Spleen (tissue), 11 donors: ENCODE measurements around the gene RPUSD1. TPM values are rescaled to one million over a fixed set of nuclear protein-coding genes. Genes with fewer than 3 reads are reported as not detected.

ENCODE experiments used
- DNase-seq: peaks from one replicate; pipeline ENCODE4 v3.0.0-alpha.2; 2020
- H3K27ac ChIP-seq, 8 donors: fragments of 200-600 bp; sonication (generic) in 7 of 8; 1 replicate in 4 of 8; 2 replicates in 4 of 8; pipeline versions ENCODE4 v1.5.0 to v1.8.0; 2016 to 2021; ENCODE audit warnings: inconsistent platforms in 4 of 8, mild to moderate bottlenecking in 4 of 8, moderate library complexity in 1 of 8
- H3K27me3 ChIP-seq, 7 donors: fragments of 200-600 bp; sonication (generic) in 6 of 7; replicated peaks in 1 of 7; 1 replicate in 4 of 7; 2 replicates in 3 of 7; pipeline versions ENCODE4 v1.5.0 to v1.8.0; 2016 to 2021; ENCODE audit warnings: inconsistent platforms in 3 of 7, mild to moderate bottlenecking in 1 of 7
- H3K36me3 ChIP-seq, 6 donors: fragments of 200-600 bp; sonication (generic) in 5 of 6; 1 replicate in 4 of 6; 2 replicates in 2 of 6; pipeline versions ENCODE4 v1.5.0 to v1.8.0; 2016 to 2021; ENCODE audit warnings: inconsistent platforms in 2 of 6
- H3K4me1 ChIP-seq, 6 donors: fragments of 200-600 bp; sonication (generic) in 5 of 6; 1 replicate in 3 of 6; 2 replicates in 3 of 6; pipeline versions ENCODE4 v1.5.0 to v1.8.0; 2016 to 2021; ENCODE audit warnings: inconsistent platforms in 3 of 6
- H3K4me3 ChIP-seq, 8 donors: fragments of 200-600 bp; sonication (generic) in 7 of 8; 1 replicate in 4 of 8; 2 replicates in 4 of 8; pipeline versions ENCODE4 v1.5.0 to v1.8.0; 2016 to 2021; ENCODE audit warnings: inconsistent platforms in 4 of 8, mild to moderate bottlenecking in 4 of 8, moderate library complexity in 2 of 8
- H3K9me3 ChIP-seq, 8 donors: fragments of 200-600 bp; sonication (generic) in 7 of 8; 1 replicate in 4 of 8; 2 replicates in 4 of 8; pipeline versions ENCODE4 v1.5.0 to v1.8.0; 2016 to 2021; ENCODE audit warnings: inconsistent platforms in 4 of 8
- POLR2A ChIP-seq, 3 donors: fragments of 450-650 bp; IDR thresholded peaks; one replicate each; pipeline ENCODE4 v1.5.1; 2017; ENCODE audit warnings: antibody characterized with exemption in 3 of 3, mild to moderate bottlenecking in 1 of 3
- POLR2AphosphoS5 ChIP-seq, 3 donors: sonication (generic); formaldehyde crosslinking; IDR thresholded peaks; one replicate each; pipeline ENCODE4 v1.5.1; 2017; ENCODE audit warnings: antibody characterized with exemption in 3 of 3
- WGBS, 5 donors: extraction: QIAGEN DNeasy Blood & Tissue Kit in 3 of 5; methylation state at CpG; one replicate each; pipeline versions ENCODE4 v1.1.5 to v1.1.7; 2013 to 2018; 5-methylcytosine and 5-hydroxymethylcytosine counted together
- intact Hi-C: fragments of 100-400 bp; cut with DNase I; formaldehyde crosslinking; loops from one replicate; pipeline ENCODE4 v1.15.0; 2023; ENCODE audit warnings: low total_unique reads
- polyA plus RNA-seq, 3 donors: library from polyadenylated mRNA; stranded (reverse); fragments of 200-250 nt; gene quantifications; one replicate each; pipeline ENCODE4 v1.2.1, GENCODE V29; 2013
- total RNA-seq, 7 donors: library from RNA; depleted of rRNA in 3 of 7; stranded (reverse); fragments of >200 nt in 3 of 7; fragmentation: NEBNext Ultra II Directional in 4 of 7; extraction: Animal tissue kit (Norgen Biotek cat#: 25700) in 4 of 7; gene quantifications; one replicate each; pipeline versions ENCODE4 v1.1.0 to v1.2.1, GENCODE V29; 2016 to 2021
- TF ChIP-seq, protein P1 (sequence below), 11 experiments: fragments of 200-600 bp in 7 of 11; fragments of 450-650 bp in 4 of 11; sonication (generic) in 4 of 11; IDR thresholded peaks in 8 of 11; conservative IDR thresholded peaks in 3 of 11; 1 replicate in 7 of 11; 2 replicates in 4 of 11; pipeline versions ENCODE4 v1.4.0 to v1.8.0; 2016 to 2021; ENCODE audit warnings: antibody characterized with exemption in 11 of 11, inconsistent platforms in 4 of 11, mild to moderate bottlenecking in 1 of 11
- donor health status: healthy with polysubstance abuse.
- donor health status: DM: no; HTN: no; CAD: no; lungs with moderate emphysema.
- donor health status: DM: no; HTN: no; CAD: no.
- donor health status: Bipolar disorder and iron deficiency.
- donor health status: healthy.
- donor health status: DM: no; HTN: no; CAD: no.
- donor health status: DM: yes; HTN: yes; CAD: no.

The RPUSD1 gene
- total and polyA plus RNA-seq, 10 donors, result 17.9 to 34.2 (median 21.7) TPM

DNA sequence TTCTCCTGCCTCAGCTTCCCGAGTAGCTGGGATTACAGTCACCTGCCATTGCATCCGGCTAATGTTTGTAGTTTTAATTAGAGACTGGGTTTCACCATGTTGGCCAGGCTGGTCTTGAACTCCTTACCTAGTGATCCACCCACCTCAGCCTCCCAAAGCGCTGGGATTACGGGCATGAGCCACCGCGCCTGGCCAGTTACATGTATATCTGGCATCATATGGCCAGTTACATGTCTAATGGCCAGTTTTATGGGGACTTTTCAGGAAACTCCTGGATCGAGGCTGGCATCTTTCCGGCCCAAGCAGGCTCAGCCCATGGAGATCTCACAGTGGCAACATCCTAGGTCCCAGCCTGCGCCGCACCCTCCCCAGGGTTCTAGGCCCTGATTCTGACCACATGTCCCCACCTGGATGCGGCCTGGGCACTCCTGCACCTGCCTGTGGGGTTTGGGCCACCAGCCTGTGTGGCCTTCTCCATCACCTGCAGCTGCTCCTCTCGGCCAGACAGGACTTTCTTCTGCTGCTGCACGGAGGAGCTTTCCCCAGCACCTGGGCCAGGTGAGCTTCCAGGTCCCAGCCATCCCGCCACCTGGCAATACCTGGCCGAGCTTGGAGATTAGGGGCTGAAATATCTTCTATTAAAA lies 46.1 kb downstream of the RPUSD1 start:
- intact Hi-C loops, result no loop called here
- Histone ChIP-seq H3K36me3 (peaks cover 0 to 25% (median 10%) of the 10 kb centered on the region in 6 donors), H3K9me3 (no peaks in the 10 kb centered on the region), H3K4me3 (no peak overlapping the region), H3K27me3 (peaks cover 0 to 24% (median 0%) of the 10 kb centered on the region in 7 donors), H3K4me1 (peaks cover 14 to 43% (median 24%) of the 10 kb centered on the region in 6 donors), H3K27ac (no peak overlapping the region)
- TF ChIP-seq POLR2A (IDR thresholded peaks at IDR 0.05) (no peak), POLR2AphosphoS5 (IDR thresholded peaks at IDR 0.05) (no peak)
- TF ChIP-seq, protein P1, sequence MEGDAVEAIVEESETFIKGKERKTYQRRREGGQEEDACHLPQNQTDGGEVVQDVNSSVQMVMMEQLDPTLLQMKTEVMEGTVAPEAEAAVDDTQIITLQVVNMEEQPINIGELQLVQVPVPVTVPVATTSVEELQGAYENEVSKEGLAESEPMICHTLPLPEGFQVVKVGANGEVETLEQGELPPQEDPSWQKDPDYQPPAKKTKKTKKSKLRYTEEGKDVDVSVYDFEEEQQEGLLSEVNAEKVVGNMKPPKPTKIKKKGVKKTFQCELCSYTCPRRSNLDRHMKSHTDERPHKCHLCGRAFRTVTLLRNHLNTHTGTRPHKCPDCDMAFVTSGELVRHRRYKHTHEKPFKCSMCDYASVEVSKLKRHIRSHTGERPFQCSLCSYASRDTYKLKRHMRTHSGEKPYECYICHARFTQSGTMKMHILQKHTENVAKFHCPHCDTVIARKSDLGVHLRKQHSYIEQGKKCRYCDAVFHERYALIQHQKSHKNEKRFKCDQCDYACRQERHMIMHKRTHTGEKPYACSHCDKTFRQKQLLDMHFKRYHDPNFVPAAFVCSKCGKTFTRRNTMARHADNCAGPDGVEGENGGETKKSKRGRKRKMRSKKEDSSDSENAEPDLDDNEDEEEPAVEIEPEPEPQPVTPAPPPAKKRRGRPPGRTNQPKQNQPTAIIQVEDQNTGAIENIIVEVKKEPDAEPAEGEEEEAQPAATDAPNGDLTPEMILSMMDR (IDR thresholded peaks at IDR 0.05 in 8 of 11, conservative IDR thresholded peaks at IDR 0.05 in 3 of 11), result no peak
- DNase-seq, result peak; percentile 71
- 90 to 99% (median 91%) methylated on average over 9 to 15 of the region's 15 CpGs for WGBS, 5 donors

- intact Hi-C loops, result no loop called here
- peak; percentile 97 for DNase-seq
- Histone ChIP-seq H3K4me1 (peaks cover 14 to 50% (median 24%) of the 10 kb centered on the region in 6 donors), H3K36me3 (peaks cover 0 to 37% (median 22%) of the 10 kb centered on the region in 6 donors), H3K4me3 (peak within 1 kb of the TSS; percentile 81 to 97 (median 91)), H3K27me3 (peaks cover 0 to 24% (median 0%) of the 10 kb centered on the region in 7 donors), H3K9me3 (no peaks in the 10 kb centered on the region), H3K27ac (peak within 1 kb of the TSS in 7 of 8 donors; percentile 67 to 89 (median 78))
- TF ChIP-seq, protein P1 (IDR thresholded peaks at IDR 0.05 in 8 of 11, conservative IDR thresholded peaks at IDR 0.05 in 3 of 11), result peak; percentile 92 to 99 (median 98)
- TF ChIP-seq POLR2AphosphoS5 (IDR thresholded peaks at IDR 0.05), result peak; percentile 99 to 100 (median 100)
- peak in 1 of 3 donors; percentile 60 for TF ChIP-seq POLR2A (IDR thresholded peaks at IDR 0.05)
- 0 to 1% (median 1%) methylated on average over 8 to 79 of the region's 79 CpGs for WGBS, 5 donors
Observed at GRCh38 chr16:740764-741505, 47.2 kb downstream of the RPUSD1 start, which contains the start of gene CIAO3. CIAO3 (minus strand) TSS chr16:740997; CDS start chr16:740985, 12 bp downstream.

DNA sequence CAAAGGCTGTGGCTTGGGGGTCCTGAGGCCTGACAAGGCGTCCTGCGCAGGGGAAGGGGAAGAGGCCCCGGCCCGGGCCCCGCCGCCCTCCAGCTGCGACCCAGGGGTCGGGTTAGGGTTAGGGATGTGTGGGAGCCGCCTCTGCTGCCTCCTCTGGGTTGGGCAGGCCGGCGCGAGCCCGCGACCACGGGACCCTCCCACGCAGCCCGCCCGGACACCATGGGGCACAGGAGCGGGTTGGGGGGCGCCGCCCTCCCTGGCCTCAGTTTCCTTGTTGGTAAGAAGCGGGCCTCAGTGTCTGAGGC lies 47.8 kb downstream of the RPUSD1 start:
- no peak for DNase-seq
- peak overlapping the region; percentile 81 to 97 (median 91) for H3K4me3 ChIP-seq
- peak overlapping the region in 7 of 8 donors; percentile 67 to 89 (median 78) for H3K27ac ChIP-seq
- TF ChIP-seq, protein P1 (IDR thresholded peaks at IDR 0.05 in 8 of 11, conservative IDR thresholded peaks at IDR 0.05 in 3 of 11), result no peak
- TF ChIP-seq POLR2AphosphoS5 (IDR thresholded peaks at IDR 0.05) (no peak), POLR2A (IDR thresholded peaks at IDR 0.05) (no peak)
- intact Hi-C loops, result no loop called here
- H3K9me3 ChIP-seq, result no peaks in the 10 kb centered on the region
- peaks cover 0 to 23% (median 0%) of the 10 kb centered on the region in 7 donors for H3K27me3 ChIP-seq
- WGBS, 5 donors, result 0 to 1% (median 0%) methylated on average over 17 to 22 of the region's 22 CpGs; no CpG with 5 or more reads in 1 of the 5 donors
- H3K36me3 ChIP-seq, result peaks cover 0 to 42% (median 27%) of the 10 kb centered on the region in 6 donors
- peaks cover 14 to 50% (median 24%) of the 10 kb centered on the region in 6 donors for H3K4me1 ChIP-seq
